SK-N-SH (cell line): ENCODE results near the gene ALDH9A1.

Experiments
- ELF1 ChIP-seq: IDR thresholded peaks from 2 replicates; pipeline ENCODE4 v1.4.0; 2012
- EP300 ChIP-seq, 2 experiments: IDR thresholded peaks; 2 replicates each; pipeline versions ENCODE4 v1.4.0 to v1.6.1; 2012; ENCODE audit warnings: borderline replicate concordance in 1 of 2, low read depth in 1 of 2, low read length in 1 of 2
- GABPA ChIP-seq: IDR thresholded peaks from 2 replicates; pipeline ENCODE4 v1.4.0; 2012; ENCODE audit warnings: low read depth, mild to moderate bottlenecking
- GATA2 ChIP-seq: sonication (generic); formaldehyde crosslinking; IDR thresholded peaks from 2 replicates; pipeline ENCODE4 v1.5.0; 2020; ENCODE audit warnings: mild to moderate bottlenecking, missing genetic modification reagents
- JUND ChIP-seq: IDR thresholded peaks from 2 replicates; pipeline ENCODE4 v1.4.0; 2012
- POLR2AphosphoS5 ChIP-seq: IDR thresholded peaks from 2 replicates; pipeline ENCODE4 v1.6.1; 2012; ENCODE audit warnings: low read depth, low read length
- RAD21 ChIP-seq: IDR thresholded peaks from 2 replicates; pipeline ENCODE4 v1.6.1; 2012; ENCODE audit warnings: mild to moderate bottlenecking, low read length
- RFX5 ChIP-seq: IDR thresholded peaks from 2 replicates; pipeline ENCODE4 v1.6.1; 2012; ENCODE audit warnings: mild to moderate bottlenecking, improper control_type of control experiment, low read length
- TAF1 ChIP-seq: IDR thresholded peaks from 2 replicates; pipeline ENCODE4 v1.6.1; 2012; ENCODE audit warnings: low read depth, mild to moderate bottlenecking, low read length, moderate library complexity, borderline replicate concordance
- YY1 ChIP-seq: IDR thresholded peaks from 2 replicates; pipeline ENCODE4 v1.4.0; 2012; ENCODE audit warnings: low read depth, mild to moderate bottlenecking
- TF ChIP-seq, protein P1 (sequence below): fragments of 200-600 bp; sonication (generic); IDR thresholded peaks from 2 replicates; pipeline ENCODE4 v1.6.1; 2017; ENCODE audit warnings: antibody characterized with exemption, mild to moderate bottlenecking, moderate library complexity
- TF ChIP-seq, protein P2 (sequence below): fragments of 150-350 bp; IDR thresholded peaks from 2 replicates; pipeline ENCODE4 v1.6.1; 2017; ENCODE audit warnings: antibody characterized with exemption, low read length, low read depth, borderline replicate concordance
- TF ChIP-seq, protein P3 (sequence below): IDR thresholded peaks from 2 replicates; pipeline ENCODE4 v1.4.0; 2012; ENCODE audit warnings: low read depth
- TF ChIP-seq, protein P4 (sequence below): IDR thresholded peaks from 2 replicates; pipeline ENCODE4 v1.6.1; 2012; ENCODE audit warnings: mild to moderate bottlenecking, low read depth, low read length, moderate library complexity

DNA sequence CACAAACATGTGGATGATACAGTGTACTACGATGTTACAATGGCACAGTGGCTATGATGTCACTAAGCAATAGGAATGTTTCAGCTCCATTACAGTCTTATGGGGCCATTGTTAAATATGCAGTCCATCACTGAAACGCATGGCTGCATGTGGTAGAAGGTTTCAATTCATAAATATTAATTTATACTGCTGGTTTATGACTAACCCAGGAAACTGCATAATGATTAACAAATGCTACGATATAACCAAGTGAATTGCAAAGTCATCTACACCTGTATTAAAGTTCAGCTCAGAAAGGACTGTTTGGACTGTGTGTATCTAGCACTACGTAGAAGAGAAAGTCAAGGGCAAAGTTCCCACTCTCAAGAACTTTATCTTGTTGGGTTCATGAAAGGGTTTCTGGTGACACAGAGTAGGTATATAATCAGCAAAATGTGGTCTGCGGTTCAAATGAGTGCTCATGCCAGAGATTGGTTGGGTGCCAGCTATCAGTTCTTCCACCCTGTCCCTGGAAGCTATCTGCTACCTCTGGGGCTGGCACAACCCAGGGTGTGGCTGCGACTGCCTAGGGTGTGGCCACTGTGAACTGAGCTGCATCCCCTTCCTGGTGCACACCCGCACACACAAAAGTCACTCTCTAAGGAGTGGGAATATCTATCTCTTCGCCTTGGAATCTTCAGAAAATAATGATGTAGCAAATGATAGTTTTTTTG lies 52.6 kb downstream of the ALDH9A1 start:
- TF ChIP-seq RAD21: no peak
- no peak for TF ChIP-seq EP300 (IDR thresholded peaks at IDR 0.05; ENCODE audit: borderline replicate concordance in 1 of 2, low read depth in 1 of 2, low read length in 1 of 2)
- TF ChIP-seq, protein P1, sequence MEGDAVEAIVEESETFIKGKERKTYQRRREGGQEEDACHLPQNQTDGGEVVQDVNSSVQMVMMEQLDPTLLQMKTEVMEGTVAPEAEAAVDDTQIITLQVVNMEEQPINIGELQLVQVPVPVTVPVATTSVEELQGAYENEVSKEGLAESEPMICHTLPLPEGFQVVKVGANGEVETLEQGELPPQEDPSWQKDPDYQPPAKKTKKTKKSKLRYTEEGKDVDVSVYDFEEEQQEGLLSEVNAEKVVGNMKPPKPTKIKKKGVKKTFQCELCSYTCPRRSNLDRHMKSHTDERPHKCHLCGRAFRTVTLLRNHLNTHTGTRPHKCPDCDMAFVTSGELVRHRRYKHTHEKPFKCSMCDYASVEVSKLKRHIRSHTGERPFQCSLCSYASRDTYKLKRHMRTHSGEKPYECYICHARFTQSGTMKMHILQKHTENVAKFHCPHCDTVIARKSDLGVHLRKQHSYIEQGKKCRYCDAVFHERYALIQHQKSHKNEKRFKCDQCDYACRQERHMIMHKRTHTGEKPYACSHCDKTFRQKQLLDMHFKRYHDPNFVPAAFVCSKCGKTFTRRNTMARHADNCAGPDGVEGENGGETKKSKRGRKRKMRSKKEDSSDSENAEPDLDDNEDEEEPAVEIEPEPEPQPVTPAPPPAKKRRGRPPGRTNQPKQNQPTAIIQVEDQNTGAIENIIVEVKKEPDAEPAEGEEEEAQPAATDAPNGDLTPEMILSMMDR: no peak
- TF ChIP-seq TAF1: no peak
- TF ChIP-seq POLR2AphosphoS5: no peak
- TF ChIP-seq JUND: no peak
- TF ChIP-seq, protein P2, sequence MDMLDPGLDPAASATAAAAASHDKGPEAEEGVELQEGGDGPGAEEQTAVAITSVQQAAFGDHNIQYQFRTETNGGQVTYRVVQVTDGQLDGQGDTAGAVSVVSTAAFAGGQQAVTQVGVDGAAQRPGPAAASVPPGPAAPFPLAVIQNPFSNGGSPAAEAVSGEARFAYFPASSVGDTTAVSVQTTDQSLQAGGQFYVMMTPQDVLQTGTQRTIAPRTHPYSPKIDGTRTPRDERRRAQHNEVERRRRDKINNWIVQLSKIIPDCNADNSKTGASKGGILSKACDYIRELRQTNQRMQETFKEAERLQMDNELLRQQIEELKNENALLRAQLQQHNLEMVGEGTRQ: no peak
- no peak for TF ChIP-seq RFX5
- TF ChIP-seq YY1: no peak
- TF ChIP-seq, protein P3, sequence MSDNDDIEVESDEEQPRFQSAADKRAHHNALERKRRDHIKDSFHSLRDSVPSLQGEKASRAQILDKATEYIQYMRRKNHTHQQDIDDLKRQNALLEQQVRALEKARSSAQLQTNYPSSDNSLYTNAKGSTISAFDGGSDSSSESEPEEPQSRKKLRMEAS: no peak
- TF ChIP-seq GABPA: no peak
- no peak for TF ChIP-seq GATA2 (CRISPR knock-in tag)
- TF ChIP-seq, protein P4, sequence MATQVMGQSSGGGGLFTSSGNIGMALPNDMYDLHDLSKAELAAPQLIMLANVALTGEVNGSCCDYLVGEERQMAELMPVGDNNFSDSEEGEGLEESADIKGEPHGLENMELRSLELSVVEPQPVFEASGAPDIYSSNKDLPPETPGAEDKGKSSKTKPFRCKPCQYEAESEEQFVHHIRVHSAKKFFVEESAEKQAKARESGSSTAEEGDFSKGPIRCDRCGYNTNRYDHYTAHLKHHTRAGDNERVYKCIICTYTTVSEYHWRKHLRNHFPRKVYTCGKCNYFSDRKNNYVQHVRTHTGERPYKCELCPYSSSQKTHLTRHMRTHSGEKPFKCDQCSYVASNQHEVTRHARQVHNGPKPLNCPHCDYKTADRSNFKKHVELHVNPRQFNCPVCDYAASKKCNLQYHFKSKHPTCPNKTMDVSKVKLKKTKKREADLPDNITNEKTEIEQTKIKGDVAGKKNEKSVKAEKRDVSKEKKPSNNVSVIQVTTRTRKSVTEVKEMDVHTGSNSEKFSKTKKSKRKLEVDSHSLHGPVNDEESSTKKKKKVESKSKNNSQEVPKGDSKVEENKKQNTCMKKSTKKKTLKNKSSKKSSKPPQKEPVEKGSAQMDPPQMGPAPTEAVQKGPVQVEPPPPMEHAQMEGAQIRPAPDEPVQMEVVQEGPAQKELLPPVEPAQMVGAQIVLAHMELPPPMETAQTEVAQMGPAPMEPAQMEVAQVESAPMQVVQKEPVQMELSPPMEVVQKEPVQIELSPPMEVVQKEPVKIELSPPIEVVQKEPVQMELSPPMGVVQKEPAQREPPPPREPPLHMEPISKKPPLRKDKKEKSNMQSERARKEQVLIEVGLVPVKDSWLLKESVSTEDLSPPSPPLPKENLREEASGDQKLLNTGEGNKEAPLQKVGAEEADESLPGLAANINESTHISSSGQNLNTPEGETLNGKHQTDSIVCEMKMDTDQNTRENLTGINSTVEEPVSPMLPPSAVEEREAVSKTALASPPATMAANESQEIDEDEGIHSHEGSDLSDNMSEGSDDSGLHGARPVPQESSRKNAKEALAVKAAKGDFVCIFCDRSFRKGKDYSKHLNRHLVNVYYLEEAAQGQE: no peak
- no peak for TF ChIP-seq ELF1
